ENCODE data around the gene SLC35E4.
"Not testable (repeated sequence)": the region's sequence is repeated elsewhere in the genome, so short reads cannot be mapped to it uniquely, and the experiment has no call there.

The SLC35E4 gene

DNA sequence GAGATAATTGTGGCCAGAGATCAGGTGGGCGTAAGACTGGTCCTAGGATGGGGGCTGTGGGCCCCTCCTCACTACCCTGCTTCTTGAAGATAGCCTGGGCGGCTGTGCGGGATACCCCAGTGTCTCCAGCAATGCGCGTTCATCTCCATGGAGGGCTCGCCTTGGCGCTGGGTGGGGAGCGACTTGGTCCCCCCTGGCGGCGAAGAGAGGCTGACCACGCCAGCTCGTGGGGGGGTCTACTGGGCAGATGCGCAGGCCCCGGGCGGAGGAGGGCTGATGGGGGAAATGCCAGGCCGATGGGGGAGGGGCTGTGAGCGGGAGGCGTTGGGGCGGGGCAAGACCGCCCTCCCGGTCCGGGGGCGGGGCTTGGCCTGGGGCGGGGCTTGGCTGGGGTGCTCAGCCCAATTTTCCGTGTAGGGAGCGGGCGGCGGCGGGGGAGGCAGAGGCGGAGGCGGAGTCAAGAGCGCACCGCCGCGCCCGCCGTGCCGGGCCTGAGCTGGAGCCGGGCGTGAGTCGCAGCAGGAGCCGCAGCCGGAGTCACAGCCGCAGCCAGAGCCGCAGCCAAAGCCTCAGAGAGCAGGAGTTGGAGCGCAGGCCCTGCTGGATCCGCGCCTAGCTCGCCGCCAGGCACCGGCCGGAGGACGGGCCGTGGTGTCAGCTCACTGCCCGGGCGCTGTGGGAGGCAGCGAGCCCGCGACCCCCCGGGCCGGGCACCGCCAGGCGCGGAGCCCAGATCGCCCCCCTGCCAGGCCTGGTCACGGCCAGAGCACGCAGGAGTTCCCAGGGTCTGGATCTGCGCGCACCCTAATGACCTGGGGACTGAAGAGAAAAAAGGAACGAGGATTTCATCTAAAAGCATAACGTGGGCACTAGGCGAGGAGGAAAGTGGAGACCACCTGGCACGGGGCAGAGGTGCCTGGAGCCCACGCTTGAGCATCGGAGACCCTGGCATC, at the start of gene SLC35E4:
SLC35E4 (plus strand) TSS at position 509 of the 953 bp plus-strand sequence. CDS start 670 bp downstream, outside the sequence.
- peak; percentile 89 for DNase-seq

GRCh38 chr22:30586414-30586813, 49.2 kb upstream of the SLC35E4 start:
- DNase-seq = no peak

GRCh38 chr22:30591191-30591587, 44.4 kb upstream of the SLC35E4 start:
- DNase-seq = no peak

- DNase-seq = peak; percentile 91
Measured at GRCh38 chr22:30591588-30592359, 43.8 kb upstream of the SLC35E4 start, which contains the start of gene PES1. Gene PES1, minus strand, starts transcription at chr22:30591910. Its CDS starts 77 bp downstream, at chr22:30591833.

GRCh38 chr22:30592360-30592713, 43.2 kb upstream of the SLC35E4 start:
- DNase-seq = not testable (repeated sequence)

- no peak for DNase-seq
Measured at GRCh38 chr22:30596199-30596598, 39.4 kb upstream of the SLC35E4 start.

DNA sequence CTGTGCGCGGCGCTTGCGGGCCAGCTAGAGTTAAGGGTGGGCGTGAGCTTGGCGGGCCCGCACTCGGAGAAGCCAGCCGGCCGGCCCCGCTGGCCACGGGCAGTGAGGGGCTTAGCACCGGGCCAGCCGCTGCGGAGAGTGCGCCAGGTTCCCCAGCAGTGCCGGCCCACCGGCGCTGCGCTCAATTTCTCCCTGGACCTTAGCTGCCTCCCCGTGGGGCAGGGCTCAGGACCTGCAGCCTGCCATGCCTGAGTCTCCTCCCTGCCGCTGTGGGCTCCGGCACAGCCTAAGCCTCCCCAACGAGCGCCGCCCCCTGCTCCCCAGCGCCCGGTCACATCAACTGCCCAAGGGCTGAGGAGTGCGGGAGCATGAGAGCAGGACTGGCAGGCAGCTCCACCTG, 38.7 kb upstream of the SLC35E4 start:
- DNase-seq = no peak

- DNase-seq = no peak
Measured at GRCh38 chr22:30598986-30599385, 36.6 kb upstream of the SLC35E4 start.

DNA sequence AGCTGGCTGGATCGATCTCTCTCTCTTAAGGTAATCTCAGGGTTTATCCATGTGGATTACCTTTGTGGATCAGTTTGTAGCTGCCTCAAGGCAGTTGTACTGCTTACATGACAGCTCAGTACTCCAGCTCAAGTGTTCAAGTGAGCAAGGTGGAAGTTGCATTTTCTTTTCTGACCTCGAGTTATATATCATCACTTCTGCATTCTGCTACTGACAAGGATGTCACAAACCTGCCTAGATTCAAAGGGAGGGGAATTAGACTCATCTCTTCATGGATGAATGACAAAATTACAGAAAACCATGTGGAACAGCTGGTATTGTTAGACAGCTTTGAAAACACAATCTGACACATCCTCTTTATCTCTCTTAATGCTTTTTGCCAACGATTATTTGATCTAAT, 34.7 kb upstream of the SLC35E4 start:
- no peak for DNase-seq

- no peak for DNase-seq
Measured at GRCh38 chr22:30601464-30601863, 34.1 kb upstream of the SLC35E4 start.

DNA sequence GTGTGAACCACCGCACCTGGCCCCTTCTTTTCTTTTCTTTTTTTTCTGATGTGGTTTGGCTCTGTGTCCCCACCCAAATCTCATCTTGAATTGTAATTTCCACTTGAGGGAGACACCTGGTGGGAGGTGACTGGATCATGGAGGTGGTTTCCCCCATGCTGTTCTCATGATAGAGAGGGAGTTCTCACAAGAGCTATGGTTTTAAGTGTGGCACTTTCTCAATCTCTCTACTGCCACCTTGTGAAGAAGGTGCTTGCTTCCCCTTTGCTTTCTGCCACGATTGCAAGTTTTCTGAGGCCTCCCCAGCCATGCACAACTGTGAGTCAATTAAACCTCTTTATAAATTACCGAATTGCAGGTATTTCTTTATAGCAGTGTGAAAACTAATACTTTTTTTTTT, 33.5 kb upstream of the SLC35E4 start:
- no peak for DNase-seq

DNA sequence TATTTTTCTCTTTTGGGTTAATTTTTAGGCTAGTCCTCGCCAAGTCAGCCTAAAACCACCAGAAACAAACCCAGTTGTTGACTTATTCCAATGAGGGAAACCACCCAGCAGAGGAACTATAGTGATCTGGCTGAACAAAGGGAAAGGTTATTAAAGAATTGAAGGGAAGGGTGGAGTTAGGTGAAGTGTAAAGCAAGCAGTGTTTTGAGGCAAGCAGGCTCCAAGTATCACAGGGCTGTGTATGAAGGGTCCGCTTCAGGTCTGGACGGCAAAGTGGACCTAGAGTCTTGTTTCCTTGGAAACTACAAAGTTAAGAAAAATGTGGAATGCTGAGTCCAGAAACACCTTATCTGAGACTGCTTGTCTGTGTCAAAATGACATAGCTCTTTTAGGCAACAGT, 31.8 kb upstream of the SLC35E4 start:
- no peak for DNase-seq

GRCh38 chr22:30604723-30605122, 30.9 kb upstream of the SLC35E4 start:
- no peak for DNase-seq

- DNase-seq = no peak
Measured at GRCh38 chr22:30605449-30606110, 30.0 kb upstream of the SLC35E4 start.

GRCh38 chr22:30606455-30607299, 28.9 kb upstream of the SLC35E4 start, which contains the start of gene TCN2:
Gene TCN2, plus strand, starts transcription at chr22:30607174. Its CDS starts 158 bp downstream, at chr22:30607332.
- no peak for DNase-seq

- DNase-seq = no peak
Measured at GRCh38 chr22:30607300-30607930, 28.2 kb upstream of the SLC35E4 start.

- DNase-seq = no peak
Measured at GRCh38 chr22:30607939-30608338, 27.6 kb upstream of the SLC35E4 start.

- DNase-seq = peak; percentile 34
Measured at GRCh38 chr22:30609260-30610185, 26.1 kb upstream of the SLC35E4 start.

DNA sequence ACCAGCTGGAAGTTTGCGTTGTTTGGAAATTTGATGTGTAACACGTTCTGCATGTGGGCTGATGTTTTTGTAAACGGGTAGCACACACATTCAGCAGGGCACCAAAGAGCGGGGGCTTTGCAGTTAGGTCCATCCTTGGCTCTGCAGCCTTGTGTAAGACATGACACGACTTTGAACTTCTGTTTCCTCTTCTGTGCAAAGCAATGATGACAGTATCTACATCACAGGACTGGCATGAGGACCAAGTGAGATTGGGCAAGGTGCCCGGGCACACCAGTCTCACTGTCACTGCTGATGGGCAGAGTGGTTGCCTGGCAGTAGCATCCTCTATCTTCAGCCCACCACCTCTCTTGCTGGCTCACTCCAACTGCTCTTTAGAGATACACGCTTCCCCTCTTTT, 25.3 kb upstream of the SLC35E4 start:
- no peak for DNase-seq

DNA sequence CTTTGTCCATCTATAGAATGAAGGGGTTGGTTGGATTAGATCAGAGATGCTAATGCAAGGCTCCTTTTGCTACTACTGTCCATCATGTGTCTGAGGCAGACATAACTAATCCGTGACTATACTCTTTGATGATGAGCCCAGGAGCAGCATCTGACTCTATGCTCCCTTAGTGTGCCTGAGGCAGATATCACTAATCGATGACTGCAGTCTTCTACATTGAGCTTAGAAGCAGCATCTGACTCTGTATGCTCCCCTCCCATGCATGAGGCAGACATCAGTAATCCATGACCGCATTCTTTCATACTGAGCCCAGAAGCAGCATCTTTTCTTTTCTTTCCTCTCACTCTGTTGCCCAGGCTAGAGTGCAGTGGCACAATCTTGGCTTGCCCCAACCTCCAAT, 24.4 kb upstream of the SLC35E4 start:
- DNase-seq = no peak
